Ishikawa (cell line): Measurements from ENCODE around the gene UBA6.

Experiments used
- CEBPB ChIP-seq: IDR thresholded peaks from 2 replicates; pipeline ENCODE4 v1.6.1; 2012
- CREB1 ChIP-seq: IDR thresholded peaks from 2 replicates; pipeline ENCODE4 v1.6.1; 2012; ENCODE audit warnings: low read depth
- EGR1 ChIP-seq: IDR thresholded peaks from 2 replicates; pipeline ENCODE4 v1.6.1; 2012
- EP300 ChIP-seq: IDR thresholded peaks from 2 replicates; pipeline ENCODE4 v1.6.1; 2012; ENCODE audit warnings: borderline replicate concordance
- FOXM1 ChIP-seq: IDR thresholded peaks from 2 replicates; pipeline ENCODE4 v1.6.1; 2012; ENCODE audit warnings: low read depth, borderline replicate concordance
- NFIC ChIP-seq: IDR thresholded peaks from 2 replicates; pipeline ENCODE4 v1.6.1; 2012
- RAD21 ChIP-seq: IDR thresholded peaks from 2 replicates; pipeline ENCODE4 v1.6.1; 2012; ENCODE audit warnings: low read depth
- TAF1 ChIP-seq: IDR thresholded peaks from 2 replicates; pipeline ENCODE4 v1.6.1; 2012; ENCODE audit warnings: low read depth, mild to moderate bottlenecking
- TCF12 ChIP-seq: IDR thresholded peaks from 2 replicates; pipeline ENCODE4 v1.6.1; 2012; ENCODE audit warnings: low read depth
- TEAD4 ChIP-seq: IDR thresholded peaks from 2 replicates; pipeline ENCODE4 v1.6.1; 2012
- YY1 ChIP-seq: IDR thresholded peaks from 2 replicates; pipeline ENCODE4 v1.6.1; 2012; ENCODE audit warnings: low read depth
- ZBTB7A ChIP-seq: IDR thresholded peaks from 2 replicates; pipeline ENCODE4 v1.6.1; 2012; ENCODE audit warnings: low read depth
- TF ChIP-seq, protein P1 (sequence below): IDR thresholded peaks from 2 replicates; pipeline ENCODE4 v1.6.1; 2012
- TF ChIP-seq, protein P2 (sequence below): IDR thresholded peaks from 2 replicates; pipeline ENCODE4 v1.6.1; 2012; ENCODE audit warnings: low read depth, mild to moderate bottlenecking
- TF ChIP-seq, protein P3 (sequence below): IDR thresholded peaks from 2 replicates; pipeline ENCODE4 v1.6.1; 2012

Gene UBA6

DNA sequence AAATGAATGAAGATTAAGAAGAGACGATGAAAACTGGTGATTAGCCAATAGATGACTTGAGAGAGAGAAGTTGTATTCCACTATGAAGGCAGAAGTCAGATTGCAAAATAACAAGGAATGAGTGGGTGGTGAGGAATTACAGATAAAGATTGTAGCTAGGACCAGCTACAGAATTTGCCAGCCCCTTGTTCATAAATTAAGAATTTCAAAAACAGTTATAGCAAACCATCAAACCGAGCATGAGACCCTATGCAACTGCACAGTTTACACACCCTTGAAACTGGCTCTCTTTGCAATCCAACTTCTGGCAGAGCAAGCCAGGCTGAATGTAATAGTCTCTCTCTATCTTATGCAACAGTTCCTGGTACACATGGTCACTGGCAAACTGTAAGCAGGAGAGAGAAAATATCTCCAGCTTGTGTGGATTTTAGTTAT is 107.2 kb downstream of the UBA6 start:
- TF ChIP-seq NFIC (no peak), ZBTB7A (no peak), EP300 (no peak), TAF1 (no peak), TEAD4 (no peak), RAD21 (no peak), YY1 (no peak), FOXM1 (no peak)
- TF ChIP-seq, protein P1, sequence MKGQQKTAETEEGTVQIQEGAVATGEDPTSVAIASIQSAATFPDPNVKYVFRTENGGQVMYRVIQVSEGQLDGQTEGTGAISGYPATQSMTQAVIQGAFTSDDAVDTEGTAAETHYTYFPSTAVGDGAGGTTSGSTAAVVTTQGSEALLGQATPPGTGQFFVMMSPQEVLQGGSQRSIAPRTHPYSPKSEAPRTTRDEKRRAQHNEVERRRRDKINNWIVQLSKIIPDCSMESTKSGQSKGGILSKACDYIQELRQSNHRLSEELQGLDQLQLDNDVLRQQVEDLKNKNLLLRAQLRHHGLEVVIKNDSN = no peak

DNA sequence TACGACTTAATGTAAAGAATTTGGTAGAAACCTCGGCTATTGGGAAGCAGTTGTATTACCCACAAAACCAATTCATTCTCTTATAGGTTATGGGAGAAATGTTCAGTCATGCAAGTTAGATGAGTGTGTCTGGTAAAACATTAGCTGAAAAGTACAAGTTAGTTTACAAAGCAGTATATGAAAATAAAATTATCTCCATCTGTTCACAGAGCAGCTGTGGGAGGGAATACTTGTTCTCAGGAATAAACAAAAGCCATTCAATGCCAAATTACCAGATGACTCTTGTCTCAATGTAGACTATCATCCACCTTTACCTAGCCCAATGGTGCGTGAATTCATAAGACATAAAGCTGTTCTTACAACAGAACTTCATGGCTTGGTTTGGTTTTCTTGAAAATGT is 113.8 kb downstream of the UBA6 start:
- no peak for TF ChIP-seq EGR1
- TF ChIP-seq CREB1 = no peak
- no peak for TF ChIP-seq EP300
- TF ChIP-seq, protein P2, sequence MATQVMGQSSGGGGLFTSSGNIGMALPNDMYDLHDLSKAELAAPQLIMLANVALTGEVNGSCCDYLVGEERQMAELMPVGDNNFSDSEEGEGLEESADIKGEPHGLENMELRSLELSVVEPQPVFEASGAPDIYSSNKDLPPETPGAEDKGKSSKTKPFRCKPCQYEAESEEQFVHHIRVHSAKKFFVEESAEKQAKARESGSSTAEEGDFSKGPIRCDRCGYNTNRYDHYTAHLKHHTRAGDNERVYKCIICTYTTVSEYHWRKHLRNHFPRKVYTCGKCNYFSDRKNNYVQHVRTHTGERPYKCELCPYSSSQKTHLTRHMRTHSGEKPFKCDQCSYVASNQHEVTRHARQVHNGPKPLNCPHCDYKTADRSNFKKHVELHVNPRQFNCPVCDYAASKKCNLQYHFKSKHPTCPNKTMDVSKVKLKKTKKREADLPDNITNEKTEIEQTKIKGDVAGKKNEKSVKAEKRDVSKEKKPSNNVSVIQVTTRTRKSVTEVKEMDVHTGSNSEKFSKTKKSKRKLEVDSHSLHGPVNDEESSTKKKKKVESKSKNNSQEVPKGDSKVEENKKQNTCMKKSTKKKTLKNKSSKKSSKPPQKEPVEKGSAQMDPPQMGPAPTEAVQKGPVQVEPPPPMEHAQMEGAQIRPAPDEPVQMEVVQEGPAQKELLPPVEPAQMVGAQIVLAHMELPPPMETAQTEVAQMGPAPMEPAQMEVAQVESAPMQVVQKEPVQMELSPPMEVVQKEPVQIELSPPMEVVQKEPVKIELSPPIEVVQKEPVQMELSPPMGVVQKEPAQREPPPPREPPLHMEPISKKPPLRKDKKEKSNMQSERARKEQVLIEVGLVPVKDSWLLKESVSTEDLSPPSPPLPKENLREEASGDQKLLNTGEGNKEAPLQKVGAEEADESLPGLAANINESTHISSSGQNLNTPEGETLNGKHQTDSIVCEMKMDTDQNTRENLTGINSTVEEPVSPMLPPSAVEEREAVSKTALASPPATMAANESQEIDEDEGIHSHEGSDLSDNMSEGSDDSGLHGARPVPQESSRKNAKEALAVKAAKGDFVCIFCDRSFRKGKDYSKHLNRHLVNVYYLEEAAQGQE = no peak
- no peak for TF ChIP-seq NFIC
- TF ChIP-seq, protein P3, sequence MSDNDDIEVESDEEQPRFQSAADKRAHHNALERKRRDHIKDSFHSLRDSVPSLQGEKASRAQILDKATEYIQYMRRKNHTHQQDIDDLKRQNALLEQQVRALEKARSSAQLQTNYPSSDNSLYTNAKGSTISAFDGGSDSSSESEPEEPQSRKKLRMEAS = no peak
- TF ChIP-seq RAD21 = no peak

DNA sequence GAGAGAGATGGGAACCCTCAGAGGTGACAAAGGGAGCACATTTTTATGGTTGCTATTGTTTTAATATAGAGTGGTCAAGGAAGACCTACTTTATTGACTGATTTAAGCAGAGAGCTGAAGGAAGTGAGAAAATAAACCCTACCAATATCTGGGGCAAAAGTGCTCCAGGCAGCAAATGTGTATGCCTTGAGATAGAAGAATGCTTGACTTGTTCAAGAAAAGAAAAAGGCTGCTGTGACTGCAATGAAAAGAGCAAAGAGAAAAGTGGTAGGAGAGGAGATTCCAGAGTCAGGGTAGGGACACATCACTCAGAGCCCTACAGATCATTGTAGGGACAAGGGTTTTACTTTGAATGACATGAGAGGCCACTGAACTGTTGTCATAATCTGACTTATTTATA is 116.5 kb downstream of the UBA6 start:
- TF ChIP-seq, protein P2 = no peak
- TF ChIP-seq RAD21 (no peak), TEAD4 (no peak), EP300 (no peak), CREB1 (no peak), FOXM1 (no peak), YY1 (no peak), ZBTB7A (no peak), CEBPB (no peak), EGR1 (no peak), NFIC (no peak), TCF12 (no peak), TAF1 (no peak)
- TF ChIP-seq, protein P1 = no peak
- TF ChIP-seq, protein P3 = no peak

DNA sequence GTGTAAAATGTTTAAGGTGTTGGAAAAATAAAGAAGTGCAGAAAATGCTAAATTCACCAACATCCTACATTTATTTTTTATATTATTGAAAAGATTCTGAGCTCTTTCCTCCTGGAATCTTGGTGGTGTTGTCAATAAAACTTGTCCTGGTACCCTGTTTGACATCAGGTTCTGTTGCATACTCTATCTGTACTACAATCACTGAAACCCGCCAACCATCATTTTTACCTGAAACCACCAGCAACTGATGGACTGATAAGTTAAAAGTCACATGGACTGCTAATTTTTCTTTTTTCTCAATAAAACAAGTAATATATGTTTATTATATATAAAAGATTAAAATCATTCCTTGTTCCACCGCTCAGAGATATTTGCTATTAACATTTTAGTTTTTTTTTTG is 119.0 kb downstream of the UBA6 start:
- no peak for TF ChIP-seq ZBTB7A
- TF ChIP-seq FOXM1 = no peak
- TF ChIP-seq RAD21 = no peak
- TF ChIP-seq, protein P2 = no peak

DNA sequence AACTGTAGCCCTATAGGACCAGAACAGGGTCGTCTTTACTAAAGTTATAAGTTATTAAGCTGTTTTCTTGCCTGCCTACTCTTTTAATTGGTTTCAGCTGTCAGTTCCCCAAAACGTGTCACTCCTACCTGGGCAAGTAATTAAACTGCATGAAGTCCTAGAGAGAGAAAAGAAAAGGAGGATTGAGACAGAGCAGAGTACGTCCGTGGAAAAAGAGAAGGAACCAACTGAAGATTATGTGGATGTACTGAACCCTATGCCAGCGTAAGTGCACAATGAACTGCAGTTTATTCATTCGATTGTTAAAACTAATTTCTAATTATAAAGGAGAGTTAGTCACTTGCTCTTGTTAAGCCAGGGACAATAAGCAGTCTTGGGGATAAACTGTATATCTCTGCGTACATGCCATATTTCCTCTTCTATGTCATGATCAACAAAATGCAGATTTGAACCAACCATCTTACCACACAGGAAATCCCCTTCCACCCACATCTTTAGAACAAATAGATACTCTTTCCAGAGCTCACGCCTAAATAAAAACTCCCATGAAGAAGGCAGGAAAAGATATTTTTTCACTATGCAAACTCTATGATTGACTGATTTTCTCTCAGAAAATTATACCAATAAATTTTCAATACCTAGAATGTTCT is 119.6 kb downstream of the UBA6 start:
- TF ChIP-seq CEBPB = no peak
- TF ChIP-seq, protein P1 = no peak
- TF ChIP-seq ZBTB7A = no peak
- TF ChIP-seq EP300 = no peak
- no peak for TF ChIP-seq EGR1
- no peak for TF ChIP-seq CREB1
- no peak for TF ChIP-seq NFIC
- no peak for TF ChIP-seq TEAD4
- TF ChIP-seq TCF12 = no peak
- TF ChIP-seq, protein P3 = no peak
- no peak for TF ChIP-seq TAF1
- TF ChIP-seq, protein P2 = no peak
- TF ChIP-seq YY1 = no peak
- no peak for TF ChIP-seq FOXM1
- no peak for TF ChIP-seq RAD21
